Ishikawa (cell line): Measurements from ENCODE around the gene GGTLC1.

Experiments
- CEBPB ChIP-seq: IDR thresholded peaks from 2 replicates; pipeline ENCODE4 v1.6.1; 2012
- CREB1 ChIP-seq: IDR thresholded peaks from 2 replicates; pipeline ENCODE4 v1.6.1; 2012; ENCODE audit warnings: low read depth
- EGR1 ChIP-seq: IDR thresholded peaks from 2 replicates; pipeline ENCODE4 v1.6.1; 2012
- EP300 ChIP-seq: IDR thresholded peaks from 2 replicates; pipeline ENCODE4 v1.6.1; 2012; ENCODE audit warnings: borderline replicate concordance
- FOXM1 ChIP-seq: IDR thresholded peaks from 2 replicates; pipeline ENCODE4 v1.6.1; 2012; ENCODE audit warnings: low read depth, borderline replicate concordance
- NFIC ChIP-seq: IDR thresholded peaks from 2 replicates; pipeline ENCODE4 v1.6.1; 2012
- RAD21 ChIP-seq: IDR thresholded peaks from 2 replicates; pipeline ENCODE4 v1.6.1; 2012; ENCODE audit warnings: low read depth
- TAF1 ChIP-seq: IDR thresholded peaks from 2 replicates; pipeline ENCODE4 v1.6.1; 2012; ENCODE audit warnings: low read depth, mild to moderate bottlenecking
- TCF12 ChIP-seq: IDR thresholded peaks from 2 replicates; pipeline ENCODE4 v1.6.1; 2012; ENCODE audit warnings: low read depth
- TEAD4 ChIP-seq: IDR thresholded peaks from 2 replicates; pipeline ENCODE4 v1.6.1; 2012
- YY1 ChIP-seq: IDR thresholded peaks from 2 replicates; pipeline ENCODE4 v1.6.1; 2012; ENCODE audit warnings: low read depth
- ZBTB7A ChIP-seq: IDR thresholded peaks from 2 replicates; pipeline ENCODE4 v1.6.1; 2012; ENCODE audit warnings: low read depth
- TF ChIP-seq, protein P1 (sequence below): IDR thresholded peaks from 2 replicates; pipeline ENCODE4 v1.6.1; 2012
- TF ChIP-seq, protein P2 (sequence below): IDR thresholded peaks from 2 replicates; pipeline ENCODE4 v1.6.1; 2012; ENCODE audit warnings: low read depth, mild to moderate bottlenecking
- TF ChIP-seq, protein P3 (sequence below): IDR thresholded peaks from 2 replicates; pipeline ENCODE4 v1.6.1; 2012

The GGTLC1 gene

DNA sequence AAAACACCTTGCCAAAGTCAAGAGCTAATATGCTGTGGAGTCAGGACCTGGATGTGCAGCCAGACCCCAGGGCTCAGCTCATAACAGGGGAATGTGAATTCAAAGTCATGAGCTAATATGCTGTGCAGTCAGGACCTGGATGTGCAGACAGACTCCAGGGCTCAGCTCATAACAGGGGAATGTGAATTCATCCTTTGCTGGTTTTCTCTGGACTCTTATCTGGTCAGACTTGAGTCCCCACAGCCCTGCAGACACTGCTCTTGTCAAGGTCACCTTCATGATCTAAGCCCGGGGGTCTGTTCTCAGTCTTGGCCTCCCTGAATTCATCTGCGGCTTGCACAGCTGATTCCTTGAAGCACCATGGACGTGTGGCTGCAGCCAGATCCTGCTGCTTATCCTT lies 19.2 kb upstream of the GGTLC1 start:
- TF ChIP-seq FOXM1 (no peak), TCF12 (no peak), EGR1 (no peak), YY1 (no peak), RAD21 (no peak), TAF1 (no peak), CEBPB (no peak)
- TF ChIP-seq, protein P1, sequence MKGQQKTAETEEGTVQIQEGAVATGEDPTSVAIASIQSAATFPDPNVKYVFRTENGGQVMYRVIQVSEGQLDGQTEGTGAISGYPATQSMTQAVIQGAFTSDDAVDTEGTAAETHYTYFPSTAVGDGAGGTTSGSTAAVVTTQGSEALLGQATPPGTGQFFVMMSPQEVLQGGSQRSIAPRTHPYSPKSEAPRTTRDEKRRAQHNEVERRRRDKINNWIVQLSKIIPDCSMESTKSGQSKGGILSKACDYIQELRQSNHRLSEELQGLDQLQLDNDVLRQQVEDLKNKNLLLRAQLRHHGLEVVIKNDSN: no peak

DNA sequence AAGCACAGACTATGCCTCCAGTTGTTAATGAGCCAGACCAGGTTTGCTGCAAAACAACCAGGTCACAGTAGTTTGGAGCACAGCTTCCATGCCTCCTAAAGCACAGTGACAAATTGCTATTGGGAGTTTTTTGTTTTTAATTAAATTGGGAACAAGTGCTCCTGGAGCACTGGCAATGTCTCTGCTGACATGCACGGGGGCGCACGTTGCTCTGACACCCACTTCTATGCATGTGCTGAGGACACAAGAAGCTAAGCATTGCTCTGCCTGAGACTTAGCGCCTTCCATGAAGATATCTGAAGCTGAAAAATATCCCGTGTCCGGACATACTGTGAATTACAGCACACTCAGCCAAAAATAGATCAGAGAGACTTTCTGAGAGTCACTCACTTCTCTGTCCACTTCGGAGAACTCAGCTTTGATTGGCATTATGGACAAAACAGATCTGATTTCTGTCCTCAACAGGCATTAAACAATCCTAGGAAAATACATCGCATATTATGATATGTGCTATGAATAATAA lies 18.6 kb upstream of the GGTLC1 start:
- TF ChIP-seq FOXM1 (no peak), TAF1 (no peak), CREB1 (no peak), TCF12 (no peak), ZBTB7A (no peak), TEAD4 (no peak), YY1 (no peak), EGR1 (no peak), CEBPB (no peak)
- TF ChIP-seq, protein P1: no peak

DNA sequence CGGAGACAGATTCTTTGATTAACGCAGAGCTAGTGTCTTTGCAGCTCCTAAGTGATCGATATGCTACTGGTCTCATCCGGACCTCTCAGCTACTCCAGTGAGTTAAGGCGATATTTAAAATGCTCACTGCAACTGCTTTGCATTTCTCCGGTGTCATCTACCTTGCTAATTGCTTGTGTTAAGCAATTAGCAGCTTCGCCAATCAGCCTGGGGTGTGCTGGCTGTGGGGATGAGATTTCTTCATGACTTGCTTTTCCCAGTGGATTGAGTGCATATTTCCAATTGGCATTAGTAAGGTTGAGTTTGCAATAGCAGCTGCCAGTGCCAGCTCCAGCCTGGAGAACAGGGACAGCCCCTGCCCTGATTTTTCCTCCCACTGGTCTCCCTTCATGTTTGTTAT lies 18.0 kb upstream of the GGTLC1 start:
- TF ChIP-seq NFIC (no peak), CEBPB (no peak), EP300 (no peak), TEAD4 (no peak), CREB1 (no peak), TCF12 (no peak), RAD21 (no peak), FOXM1 (no peak), TAF1 (no peak), ZBTB7A (no peak), EGR1 (no peak), YY1 (no peak)
- TF ChIP-seq, protein P1: no peak
- TF ChIP-seq, protein P2, sequence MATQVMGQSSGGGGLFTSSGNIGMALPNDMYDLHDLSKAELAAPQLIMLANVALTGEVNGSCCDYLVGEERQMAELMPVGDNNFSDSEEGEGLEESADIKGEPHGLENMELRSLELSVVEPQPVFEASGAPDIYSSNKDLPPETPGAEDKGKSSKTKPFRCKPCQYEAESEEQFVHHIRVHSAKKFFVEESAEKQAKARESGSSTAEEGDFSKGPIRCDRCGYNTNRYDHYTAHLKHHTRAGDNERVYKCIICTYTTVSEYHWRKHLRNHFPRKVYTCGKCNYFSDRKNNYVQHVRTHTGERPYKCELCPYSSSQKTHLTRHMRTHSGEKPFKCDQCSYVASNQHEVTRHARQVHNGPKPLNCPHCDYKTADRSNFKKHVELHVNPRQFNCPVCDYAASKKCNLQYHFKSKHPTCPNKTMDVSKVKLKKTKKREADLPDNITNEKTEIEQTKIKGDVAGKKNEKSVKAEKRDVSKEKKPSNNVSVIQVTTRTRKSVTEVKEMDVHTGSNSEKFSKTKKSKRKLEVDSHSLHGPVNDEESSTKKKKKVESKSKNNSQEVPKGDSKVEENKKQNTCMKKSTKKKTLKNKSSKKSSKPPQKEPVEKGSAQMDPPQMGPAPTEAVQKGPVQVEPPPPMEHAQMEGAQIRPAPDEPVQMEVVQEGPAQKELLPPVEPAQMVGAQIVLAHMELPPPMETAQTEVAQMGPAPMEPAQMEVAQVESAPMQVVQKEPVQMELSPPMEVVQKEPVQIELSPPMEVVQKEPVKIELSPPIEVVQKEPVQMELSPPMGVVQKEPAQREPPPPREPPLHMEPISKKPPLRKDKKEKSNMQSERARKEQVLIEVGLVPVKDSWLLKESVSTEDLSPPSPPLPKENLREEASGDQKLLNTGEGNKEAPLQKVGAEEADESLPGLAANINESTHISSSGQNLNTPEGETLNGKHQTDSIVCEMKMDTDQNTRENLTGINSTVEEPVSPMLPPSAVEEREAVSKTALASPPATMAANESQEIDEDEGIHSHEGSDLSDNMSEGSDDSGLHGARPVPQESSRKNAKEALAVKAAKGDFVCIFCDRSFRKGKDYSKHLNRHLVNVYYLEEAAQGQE: no peak
- TF ChIP-seq, protein P3, sequence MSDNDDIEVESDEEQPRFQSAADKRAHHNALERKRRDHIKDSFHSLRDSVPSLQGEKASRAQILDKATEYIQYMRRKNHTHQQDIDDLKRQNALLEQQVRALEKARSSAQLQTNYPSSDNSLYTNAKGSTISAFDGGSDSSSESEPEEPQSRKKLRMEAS: no peak

DNA sequence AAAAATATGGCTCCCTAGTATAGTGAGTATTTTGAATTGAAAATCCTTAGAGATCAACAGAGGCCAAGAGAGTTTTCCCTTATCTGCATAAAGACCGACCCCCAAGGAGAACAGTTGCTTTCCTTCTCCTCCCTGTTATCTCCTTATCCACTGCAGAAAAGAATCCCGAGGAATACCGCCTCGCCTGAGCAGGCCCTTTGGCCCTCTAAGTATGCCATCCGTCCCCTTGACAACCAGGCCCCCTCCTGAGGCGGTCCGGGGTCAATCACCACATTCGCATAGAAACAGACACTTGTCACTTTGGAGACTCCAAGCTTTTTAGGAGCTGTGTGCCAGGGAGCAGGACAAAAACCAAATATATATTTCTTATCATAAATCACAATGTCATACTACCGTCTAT lies 15.9 kb upstream of the GGTLC1 start:
- TF ChIP-seq TAF1: no peak
- TF ChIP-seq TCF12: no peak
- no peak for TF ChIP-seq NFIC
- TF ChIP-seq RAD21: no peak
- TF ChIP-seq CEBPB: no peak
- no peak for TF ChIP-seq EP300
- TF ChIP-seq, protein P3: no peak
- TF ChIP-seq, protein P2: no peak
- TF ChIP-seq CREB1: no peak
- TF ChIP-seq, protein P1: no peak
- TF ChIP-seq YY1: no peak

DNA sequence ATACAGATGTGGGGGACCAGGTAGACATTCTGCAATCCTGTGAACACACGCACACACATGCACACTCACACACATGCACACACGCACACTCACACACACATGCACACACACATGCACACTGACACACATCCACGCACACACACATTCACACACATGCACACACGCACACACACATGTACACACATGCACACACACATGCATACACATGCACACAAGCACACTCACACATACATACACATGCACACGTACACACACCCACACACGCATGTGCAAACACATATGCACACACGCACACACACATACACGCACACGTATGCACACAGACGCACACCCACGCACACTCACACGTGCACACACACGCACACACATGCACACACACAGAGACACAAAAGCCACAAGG lies 14.3 kb upstream of the GGTLC1 start:
- TF ChIP-seq TEAD4 (no peak), FOXM1 (no peak), EP300 (no peak), EGR1 (no peak), RAD21 (no peak), NFIC (no peak), YY1 (no peak), TCF12 (no peak), ZBTB7A (no peak), CREB1 (no peak), CEBPB (no peak)
- TF ChIP-seq, protein P3: no peak
